HEK293 (cell line): ENCODE results near the gene ZNF124.

Experiments
- CTCF ChIA-PET: fragments of 350-600 bp; formaldehyde crosslinking; extraction: SDS; loops from one replicate; lab custom pipeline; 2021; ENCODE audit warnings: antibody characterized with exemption; lab: Yijun Ruan, JAX
- POLR2A ChIA-PET: fragments of 300-600 bp; formaldehyde crosslinking; extraction: SDS; loops from one replicate; lab custom pipeline; 2020; ENCODE audit warnings: antibody characterized with exemption, inconsistent platforms; lab: Yijun Ruan, JAX
- H3K27ac ChIP-seq: fragments of 200-500 bp; sonication (Bioruptor generic); 2 replicates; pipeline ENCODE4 v1.5.1; 2014; ENCODE audit warnings: low read depth, low read length, control low read depth, inconsistent platforms; ENCODE audit errors: extremely low read depth
- H3K36me3 ChIP-seq, 2 experiments: fragments of 200-500 bp in 1 of 2; sonication (Bioruptor generic) in 1 of 2; 1 replicate in 1 of 2; 2 replicates in 1 of 2; pipeline ENCODE4 v1.5.1; 2014 to 2017; ENCODE audit warnings: inconsistent platforms in 2 of 2, low read length in 2 of 2; ENCODE audit not compliant: control insufficient read depth in 2 of 2, insufficient read depth in 1 of 2
- H3K4me1 ChIP-seq: fragments of 200-500 bp; sonication (Bioruptor generic); 2 replicates; pipeline ENCODE4 v1.5.1; 2014; ENCODE audit warnings: mild to moderate bottlenecking, low read length, inconsistent platforms; ENCODE audit not compliant: control insufficient read depth, insufficient read depth
- H3K4me3 ChIP-seq: 2 replicates; pipeline ENCODE4 v1.5.1; 2011; ENCODE audit warnings: low read depth, mild to moderate bottlenecking, control low read depth, low read length, moderate library complexity
- H3K9me3 ChIP-seq: fragments of 200-500 bp; sonication (Bioruptor generic); 2 replicates; pipeline ENCODE4 v1.5.1; 2014; ENCODE audit warnings: low read depth, low read length, inconsistent platforms; ENCODE audit not compliant: control insufficient read depth, insufficient read depth
- HOXC10 ChIP-seq: sonication (generic); formaldehyde crosslinking; IDR thresholded peaks from 2 replicates; pipeline ENCODE4 v1.8.1; 2023; ENCODE audit warnings: mild to moderate bottlenecking, missing genetic modification reagents
- KLF1 ChIP-seq: fragments of 450-650 bp; formaldehyde crosslinking; IDR thresholded peaks from 2 replicates; pipeline ENCODE4 v1.5.1; 2016; ENCODE audit warnings: missing biosample characterization, missing genetic modification characterization
- KLF7 ChIP-seq: fragments of 450-650 bp; formaldehyde crosslinking; IDR thresholded peaks from 2 replicates; pipeline ENCODE4 v1.5.1; 2016; ENCODE audit warnings: missing biosample characterization, missing genetic modification characterization, borderline replicate concordance
- PATZ1 ChIP-seq: fragments of 450-650 bp; formaldehyde crosslinking; IDR thresholded peaks from 2 replicates; pipeline ENCODE4 v1.5.1; 2016; ENCODE audit warnings: missing biosample characterization, missing genetic modification characterization
- REPIN1 ChIP-seq: fragments of 450-650 bp; formaldehyde crosslinking; IDR thresholded peaks from 2 replicates; pipeline ENCODE4 v1.5.1; 2017; ENCODE audit warnings: missing biosample characterization, missing genetic modification characterization, low read depth
- REST ChIP-seq: fragments of 450-650 bp; formaldehyde crosslinking; IDR thresholded peaks from 2 replicates; pipeline ENCODE4 v1.5.1; 2016; ENCODE audit warnings: missing biosample characterization, missing genetic modification characterization
- SP2 ChIP-seq: fragments of 450-650 bp; formaldehyde crosslinking; IDR thresholded peaks from 2 replicates; pipeline ENCODE4 v1.5.1; 2016; ENCODE audit warnings: missing biosample characterization, missing genetic modification characterization
- ZBTB21 ChIP-seq: fragments of 450-650 bp; formaldehyde crosslinking; IDR thresholded peaks from 2 replicates; pipeline ENCODE4 v1.5.1; 2017; ENCODE audit warnings: missing biosample characterization, missing genetic modification characterization
- ZNF114 ChIP-seq: fragments of 450-650 bp; formaldehyde crosslinking; IDR thresholded peaks from 2 replicates; pipeline ENCODE4 v1.5.0; 2017; ENCODE audit warnings: missing biosample characterization, missing genetic modification characterization
- ZNF174 ChIP-seq: fragments of 450-650 bp; formaldehyde crosslinking; IDR thresholded peaks from 2 replicates; pipeline ENCODE4 v1.5.0; 2017; ENCODE audit warnings: missing biosample characterization, mild to moderate bottlenecking, missing genetic modification characterization
- ZNF248 ChIP-seq: fragments of 450-650 bp; formaldehyde crosslinking; IDR thresholded peaks from 2 replicates; pipeline ENCODE4 v1.5.1; 2017; ENCODE audit warnings: missing biosample characterization, missing genetic modification characterization
- ZNF362 ChIP-seq: fragments of 450-650 bp; formaldehyde crosslinking; IDR thresholded peaks from 2 replicates; pipeline ENCODE4 v1.5.1; 2016; ENCODE audit warnings: missing biosample characterization, missing genetic modification characterization
- ZNF48 ChIP-seq: fragments of 450-650 bp; formaldehyde crosslinking; IDR thresholded peaks from 2 replicates; pipeline ENCODE4 v1.5.1; 2016; ENCODE audit warnings: missing biosample characterization, missing genetic modification characterization
- ZNF513 ChIP-seq: fragments of 450-650 bp; IDR thresholded peaks from 2 replicates; pipeline ENCODE4 v1.5.1; 2018; ENCODE audit warnings: missing biosample characterization, missing genetic modification characterization
- ZNF600 ChIP-seq: fragments of 450-650 bp; formaldehyde crosslinking; IDR thresholded peaks from 2 replicates; pipeline ENCODE4 v1.5.1; 2016; ENCODE audit warnings: missing biosample characterization, missing genetic modification characterization
- ZNF747 ChIP-seq: fragments of 450-650 bp; formaldehyde crosslinking; IDR thresholded peaks from 2 replicates; pipeline ENCODE4 v1.5.1; 2016; ENCODE audit warnings: missing biosample characterization, missing genetic modification characterization
- ZSCAN16 ChIP-seq: fragments of 450-650 bp; formaldehyde crosslinking; IDR thresholded peaks from 2 replicates; pipeline ENCODE4 v1.5.1; 2016; ENCODE audit warnings: missing biosample characterization, missing genetic modification characterization
- ZSCAN18 ChIP-seq: fragments of 450-650 bp; formaldehyde crosslinking; IDR thresholded peaks from 2 replicates; pipeline ENCODE4 v1.5.1; 2016; ENCODE audit warnings: missing biosample characterization, missing genetic modification characterization

ZNF124 gene

GRCh38 chr1:247182994-247183393, 11.2 kb upstream of the ZNF124 start:
- ChIA-PET CTCF (no interaction called here), POLR2A (no interaction called here)

GRCh38 chr1:247180581-247180980, 8.8 kb upstream of the ZNF124 start:
- TF ChIP-seq SP2 (no peak), ZSCAN18 (no peak), REPIN1 (tag by site-specific recombination) (no peak), KLF7 (tag by site-specific recombination) (no peak), ZNF747 (tag by site-specific recombination) (no peak), ZNF48 (no peak), ZNF174 (tag by site-specific recombination) (no peak), ZNF248 (tag by site-specific recombination) (no peak), ZNF600 (tag by site-specific recombination) (no peak), ZSCAN16 (tag by site-specific recombination) (no peak), ZNF114 (no peak)
- TF ChIP-seq, all 188 proteins: peak for 0
- CTCF ChIA-PET = no interaction called here
- POLR2A ChIA-PET = no interaction called here

More at GRCh38 chr1:247182994-247183393, 11.2 kb upstream of the ZNF124 start:
- Histone ChIP-seq H3K36me3 (no peaks in the 10 kb centered on the region), H3K4me3 (no peak overlapping the region), H3K27ac (no peak overlapping the region), H3K9me3 (no peaks in the 10 kb centered on the region), H3K4me1 (no peaks in the 10 kb centered on the region)
- TF ChIP-seq ZNF362 (tag by site-specific recombination) (no peak), KLF1 (tag by site-specific recombination) (no peak), REST (tag by site-specific recombination) (no peak), PATZ1 (tag by site-specific recombination) (no peak), ZNF513 (tag by site-specific recombination) (no peak), HOXC10 (CRISPR knock-in tag) (no peak), ZBTB21 (tag by site-specific recombination) (no peak)

More at GRCh38 chr1:247180581-247180980, 8.8 kb upstream of the ZNF124 start:
- no peaks in the 10 kb centered on the region for H3K4me1 ChIP-seq
- H3K4me3 ChIP-seq = no peak overlapping the region
- H3K9me3 ChIP-seq = no peaks in the 10 kb centered on the region
- no peaks in the 10 kb centered on the region for H3K36me3 ChIP-seq
- H3K27ac ChIP-seq = no peak overlapping the region
